GM19023 (cell line): Measurements from ENCODE around the gene GHDC.
"Not testable (repeated sequence)": the region's sequence is repeated elsewhere in the genome, so short reads cannot be mapped to it uniquely, and the experiment has no call there.

Experiments
- ATAC-seq: cut with Tn5 transposase; IDR thresholded peaks from one replicate; pipeline ENCODE4 v1.9.1; 2021; ENCODE audit warnings: mild to moderate bottlenecking, moderate library complexity; ENCODE audit not compliant: unreplicated experiment

Gene GHDC

GRCh38 chr17:42159796-42160530 lies 34.3 kb downstream of the GHDC start:
- ATAC-seq, result no peak

GRCh38 chr17:42155614-42156045 lies 38.7 kb downstream of the GHDC start:
- no peak for ATAC-seq

GRCh38 chr17:42153919-42154742 lies 40.2 kb downstream of the GHDC start:
- no peak for ATAC-seq

- ATAC-seq, result no peak
These were observed 47.2 kb downstream of the GHDC start for GRCh38 chr17:42146911-42147607.

GRCh38 chr17:42143138-42143537 lies 51.2 kb downstream of the GHDC start:
- ATAC-seq, result not testable (repeated sequence)

GRCh38 chr17:42142371-42142896 lies 51.9 kb downstream of the GHDC start:
- ATAC-seq, result no peak

- ATAC-seq, result no peak
These were observed 52.9 kb downstream of the GHDC start for GRCh38 chr17:42141382-42141781.

DNA sequence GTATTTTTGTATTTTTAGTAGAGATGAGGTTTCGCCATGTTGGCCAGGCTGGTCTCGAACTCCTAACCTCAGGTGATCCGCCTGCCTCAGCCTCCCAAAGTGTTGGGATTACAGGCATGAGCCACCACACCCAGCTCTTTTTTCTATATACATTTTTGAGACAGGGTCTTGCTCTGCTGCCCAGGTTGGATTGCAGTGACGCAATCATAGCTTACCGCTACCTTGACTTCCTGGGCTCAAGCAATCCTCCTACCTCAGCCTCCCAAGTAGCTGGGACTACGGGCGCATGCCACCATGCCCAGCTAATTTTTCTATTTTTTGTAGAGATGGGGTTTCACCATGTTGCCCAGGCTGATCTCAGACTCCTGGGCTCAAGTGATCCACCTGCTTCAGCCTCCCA lies 53.6 kb downstream of the GHDC start:
- not testable (repeated sequence) for ATAC-seq
